HEK293T (cell line): ENCODE measurements around the gene PAFAH1B1.

Experiments
- ARNT ChIP-seq: fragments of 450-650 bp; IDR thresholded peaks from 2 replicates; pipeline ENCODE4 v1.6.1; 2017; ENCODE audit warnings: mild to moderate bottlenecking
- BHLHE40 ChIP-seq: fragments of 450-650 bp; IDR thresholded peaks from 2 replicates; pipeline ENCODE4 v1.6.1; 2016; ENCODE audit warnings: mild to moderate bottlenecking, moderate library complexity, borderline replicate concordance
- ELF4 ChIP-seq: fragments of 450-650 bp; IDR thresholded peaks from 2 replicates; pipeline ENCODE4 v1.6.1; 2017; ENCODE audit warnings: antibody characterized with exemption
- FOXK2 ChIP-seq: fragments of 450-650 bp; IDR thresholded peaks from 2 replicates; pipeline ENCODE4 v1.6.1; 2016; ENCODE audit warnings: mild to moderate bottlenecking
- FOXM1 ChIP-seq: fragments of 450-650 bp; IDR thresholded peaks from 2 replicates; pipeline ENCODE4 v1.6.1; 2017; ENCODE audit warnings: mild to moderate bottlenecking, borderline replicate concordance
- LEF1 ChIP-seq: fragments of 450-650 bp; IDR thresholded peaks from 2 replicates; pipeline ENCODE4 v1.6.1; 2017; ENCODE audit warnings: mild to moderate bottlenecking, borderline replicate concordance
- NFRKB ChIP-seq: fragments of 450-650 bp; IDR thresholded peaks from 2 replicates; pipeline ENCODE4 v1.6.1; 2016; ENCODE audit warnings: mild to moderate bottlenecking, moderate library complexity
- SP1 ChIP-seq: fragments of 450-650 bp; IDR thresholded peaks from 2 replicates; pipeline ENCODE4 v1.6.1; 2017
- SUZ12 ChIP-seq: fragments of 450-650 bp; IDR thresholded peaks from 2 replicates; pipeline ENCODE4 v1.6.1; 2016; ENCODE audit warnings: mild to moderate bottlenecking
- TF ChIP-seq, protein P1 (sequence below): fragments of 450-650 bp; IDR thresholded peaks from 2 replicates; pipeline ENCODE4 v1.6.1; 2016

GRCh38 chr17:2580151-2580550 is 13.3 kb upstream of the PAFAH1B1 start:
- TF ChIP-seq LEF1 (no peak), FOXM1 (no peak), SP1 (no peak), SUZ12 (no peak), BHLHE40 (no peak), ARNT (no peak), FOXK2 (no peak), ELF4 (no peak), NFRKB (no peak)
- TF ChIP-seq, protein P1, sequence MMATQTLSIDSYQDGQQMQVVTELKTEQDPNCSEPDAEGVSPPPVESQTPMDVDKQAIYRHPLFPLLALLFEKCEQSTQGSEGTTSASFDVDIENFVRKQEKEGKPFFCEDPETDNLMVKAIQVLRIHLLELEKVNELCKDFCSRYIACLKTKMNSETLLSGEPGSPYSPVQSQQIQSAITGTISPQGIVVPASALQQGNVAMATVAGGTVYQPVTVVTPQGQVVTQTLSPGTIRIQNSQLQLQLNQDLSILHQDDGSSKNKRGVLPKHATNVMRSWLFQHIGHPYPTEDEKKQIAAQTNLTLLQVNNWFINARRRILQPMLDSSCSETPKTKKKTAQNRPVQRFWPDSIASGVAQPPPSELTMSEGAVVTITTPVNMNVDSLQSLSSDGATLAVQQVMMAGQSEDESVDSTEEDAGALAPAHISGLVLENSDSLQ: no peak
